NOMO-1 treated with DMSO at 0.1 percent for 48 hours (cell line): ENCODE data around the gene ULBP2.
A peak's percentile ranks its signal among the peaks of the same experiment; 100 is the strongest.
"Not testable (repeated sequence)": the region's sequence is repeated elsewhere in the genome, so short reads cannot be mapped to it uniquely, and the experiment has no call there.

Source experiments
- DNase-seq: peaks from one replicate; lab custom pipeline; 2025; ENCODE audit not compliant: unreplicated experiment; lab: John Stamatoyannopoulos, UW

Gene ULBP2

GRCh38 chr6:149948616-149949015 lies 6.8 kb downstream of the ULBP2 start:
- DNase-seq: no peak

GRCh38 chr6:149950423-149950822 lies 8.6 kb downstream of the ULBP2 start:
- DNase-seq: no peak

- DNase-seq: no peak
These were observed 9.3 kb downstream of the ULBP2 start for GRCh38 chr6:149951096-149951495.

- no peak for DNase-seq
These were observed 9.8 kb downstream of the ULBP2 start for GRCh38 chr6:149951626-149952025.

- DNase-seq: not testable (repeated sequence)
These were observed 11.6 kb downstream of the ULBP2 start for GRCh38 chr6:149953390-149953789.

- DNase-seq: not testable (repeated sequence)
These were observed 12.1 kb downstream of the ULBP2 start for GRCh38 chr6:149953934-149954327.

- DNase-seq: not testable (repeated sequence)
These were observed 12.6 kb downstream of the ULBP2 start for GRCh38 chr6:149954328-149954983.

GRCh38 chr6:149954984-149955653 lies 13.3 kb downstream of the ULBP2 start:
- not testable (repeated sequence) for DNase-seq

- not testable (repeated sequence) for DNase-seq
These were observed 14.0 kb downstream of the ULBP2 start for GRCh38 chr6:149955654-149956317.

- DNase-seq: not testable (repeated sequence)
These were observed 16.3 kb downstream of the ULBP2 start for GRCh38 chr6:149958124-149958523.

- not testable (repeated sequence) for DNase-seq
These were observed 18.0 kb downstream of the ULBP2 start for GRCh38 chr6:149959806-149960205.

GRCh38 chr6:149960488-149960887 lies 18.7 kb downstream of the ULBP2 start:
- no peak for DNase-seq

GRCh38 chr6:149961728-149962425 lies 20.1 kb downstream of the ULBP2 start:
- peak; percentile 7 for DNase-seq

- no peak for DNase-seq
These were observed 20.8 kb downstream of the ULBP2 start for GRCh38 chr6:149962461-149963211.

GRCh38 chr6:149963212-149963461 lies 21.3 kb downstream of the ULBP2 start:
- no peak for DNase-seq

- peak; percentile 80 for DNase-seq
These were observed 21.9 kb downstream of the ULBP2 start, which contains the start of gene ULBP1 for GRCh38 chr6:149963462-149964307. ULBP1 (plus strand) TSS chr6:149963943; CDS start chr6:149964050, 107 bp downstream.

- DNase-seq: no peak
These were observed 22.7 kb downstream of the ULBP2 start for GRCh38 chr6:149964308-149965193.

- no peak for DNase-seq
These were observed 23.6 kb downstream of the ULBP2 start for GRCh38 chr6:149965194-149966020.
